ENCODE results near the gene NR1I3. TPM values are rescaled to one million over a fixed set of nuclear protein-coding genes. Genes with fewer than 3 reads are reported as not detected.

Gene NR1I3
- total and polyA plus RNA-seq, 2 of the 13 experiments (the other 11 are each of a cell fraction or from before 2014, with no cell fraction given), result 0.62 to 0.95 TPM

GRCh38 chr1:161282991-161283390 is 45.0 kb upstream of the NR1I3 start (continued):
- TF ChIP-seq ZNF710 (CRISPR knock-in tag; IDR thresholded peaks at IDR 0.05; ENCODE audit: borderline replicate concordance) (no peak), REXO4 (CRISPR knock-in tag; IDR thresholded peaks at IDR 0.05; ENCODE audit: borderline replicate concordance) (no peak), MTF2 (CRISPR knock-in tag; IDR thresholded peaks at IDR 0.05; ENCODE audit: borderline replicate concordance) (no peak), NRL (CRISPR knock-in tag; IDR thresholded peaks at IDR 0.05; ENCODE audit: borderline replicate concordance) (no peak), FOXO1 (CRISPR knock-in tag; IDR thresholded peaks at IDR 0.05) (no peak), ZFY (CRISPR knock-in tag; IDR thresholded peaks at IDR 0.05) (no peak), NFYB (CRISPR knock-in tag; IDR thresholded peaks at IDR 0.05) (no peak), ZFP36 (IDR thresholded peaks at IDR 0.05; ENCODE audit: borderline replicate concordance, low read depth, low read length, partially characterized antibody) (no peak), PTBP1 (IDR thresholded peaks at IDR 0.05; ENCODE audit: low read depth, low read length, poor library complexity, severe bottlenecking) (no peak), RERE (CRISPR knock-in tag; IDR thresholded peaks at IDR 0.05; ENCODE audit: low read depth) (no peak), ZNF879 (CRISPR knock-in tag; IDR thresholded peaks at IDR 0.05) (no peak), ZNF766 (CRISPR knock-in tag; IDR thresholded peaks at IDR 0.05; ENCODE audit: borderline replicate concordance) (no peak)
